Smooth muscle cell (in vitro differentiated cells): ENCODE measurements around the gene GFPT2. TPM values are rescaled to one million over a fixed set of nuclear protein-coding genes. Genes with fewer than 3 reads are reported as not detected.

Experiments used
- DNase-seq: peaks from one replicate; lab custom pipeline; 2025; ENCODE audit not compliant: unreplicated experiment; lab: John Stamatoyannopoulos, UW
- H2AFZ ChIP-seq: fragments of 200-600 bp; sonication (generic); 2 replicates; pipeline ENCODE4 v1.6.0; 2016; ENCODE audit warnings: antibody characterized with exemption, low read depth, mild to moderate bottlenecking
- H3F3A ChIP-seq: fragments of 200-600 bp; sonication (generic); 2 replicates; pipeline ENCODE4 v1.6.0; 2017; ENCODE audit warnings: antibody characterized with exemption, low read depth
- H3K27ac ChIP-seq: fragments of 200-600 bp; sonication (generic); 2 replicates; pipeline ENCODE4 v1.5.1; 2016; ENCODE audit warnings: low read depth, mild to moderate bottlenecking
- H3K27me3 ChIP-seq: fragments of 200-600 bp; sonication (generic); 2 replicates; pipeline ENCODE4 v1.6.1; 2016; ENCODE audit warnings: low read depth, mild to moderate bottlenecking
- H3K36me3 ChIP-seq: fragments of 200-600 bp; sonication (generic); 2 replicates; pipeline ENCODE4 v1.5.1; 2016; ENCODE audit warnings: low read depth
- H3K4me1 ChIP-seq: fragments of 200-600 bp; sonication (generic); 2 replicates; pipeline ENCODE4 v1.5.1; 2016; ENCODE audit warnings: low read depth
- H3K4me2 ChIP-seq: fragments of 200-600 bp; sonication (generic); 2 replicates; pipeline ENCODE4 v1.6.0; 2016; ENCODE audit warnings: mild to moderate bottlenecking
- H3K4me3 ChIP-seq: fragments of 200-600 bp; sonication (generic); 2 replicates; pipeline ENCODE4 v1.5.1; 2016; ENCODE audit warnings: mild to moderate bottlenecking
- H3K79me2 ChIP-seq: fragments of 200-600 bp; sonication (generic); 2 replicates; pipeline ENCODE4 v1.6.0; 2016; ENCODE audit warnings: low read depth, mild to moderate bottlenecking
- H3K9ac ChIP-seq: fragments of 200-600 bp; sonication (generic); 2 replicates; pipeline ENCODE4 v1.6.0; 2016; ENCODE audit warnings: low read depth
- H3K9me3 ChIP-seq: fragments of 200-600 bp; sonication (generic); replicated peaks from 2 replicates; pipeline ENCODE4 v1.5.1; 2016; ENCODE audit warnings: low read depth
- H4K20me1 ChIP-seq: fragments of 200-600 bp; sonication (generic); 2 replicates; pipeline ENCODE4 v1.6.0; 2016; ENCODE audit warnings: low read depth
- WGBS: methylation state at CpG from one replicate; pipeline ENCODE4 v1.1.7; 2016; ENCODE audit warnings: low lambda C conversion rate; 5-methylcytosine and 5-hydroxymethylcytosine counted together
- polyA plus RNA-seq: library from polyadenylated mRNA; unstranded; fragments of >200 nt; fragmentation: Nextera tagmentation; extraction: Ambion mirVana; gene quantifications from 2 replicates; pipeline ENCODE4 v1.2.1, GENCODE V29; 2016
- total RNA-seq: library from RNA; depleted of rRNA; stranded (reverse); fragments of >200 nt; gene quantifications from 2 replicates; pipeline ENCODE4 v1.2.3, GENCODE V29; 2014
- TF ChIP-seq, protein P1 (sequence below): fragments of 200-600 bp; sonication (generic); IDR thresholded peaks from 2 replicates; pipeline ENCODE4 v1.5.1; 2017; ENCODE audit warnings: borderline replicate concordance, mild to moderate bottlenecking, antibody characterized with exemption; ENCODE audit not compliant: insufficient read depth, poor library complexity, severe bottlenecking

The GFPT2 gene
- total and polyA plus RNA-seq, 2 experiments from 2014 or later = 137 to 243 TPM

DNA sequence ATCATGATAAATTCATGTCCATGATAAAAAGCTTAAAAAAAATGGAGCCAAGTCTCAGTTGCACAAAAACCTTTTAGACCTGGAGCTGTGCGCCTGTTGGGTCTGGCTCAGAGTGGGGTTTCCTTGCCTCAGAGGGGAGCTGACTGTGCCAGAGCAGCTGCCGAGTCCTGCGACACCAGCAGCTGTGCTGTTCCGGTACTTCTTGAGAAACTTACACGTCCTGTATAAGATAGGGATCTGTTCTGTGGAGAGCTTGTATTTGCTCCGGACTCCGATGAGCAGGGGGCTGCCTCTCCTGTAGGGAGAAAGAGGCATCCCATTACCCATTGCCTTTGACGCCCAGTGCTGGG lies 28.6 kb downstream of the GFPT2 start:
- H3K27me3 ChIP-seq = no peaks in the 10 kb centered on the region
- H3K4me2 ChIP-seq = no peak overlapping the region
- 84% methylated on average over 8 of the region's 8 CpGs for WGBS
- no peak overlapping the region for H2AFZ ChIP-seq
- no peaks in the 10 kb centered on the region for H3K9me3 ChIP-seq
- peaks cover 21% of the 10 kb centered on the region for H3K79me2 ChIP-seq
- no peaks in the 10 kb centered on the region for H4K20me1 ChIP-seq
- peaks cover 14% of the 10 kb centered on the region for H3K36me3 ChIP-seq
- no peak overlapping the region for H3K9ac ChIP-seq
- H3K4me1 ChIP-seq = no peaks in the 10 kb centered on the region
- no peak overlapping the region for H3K4me3 ChIP-seq
- no peak overlapping the region for H3K27ac ChIP-seq
- TF ChIP-seq, protein P1, sequence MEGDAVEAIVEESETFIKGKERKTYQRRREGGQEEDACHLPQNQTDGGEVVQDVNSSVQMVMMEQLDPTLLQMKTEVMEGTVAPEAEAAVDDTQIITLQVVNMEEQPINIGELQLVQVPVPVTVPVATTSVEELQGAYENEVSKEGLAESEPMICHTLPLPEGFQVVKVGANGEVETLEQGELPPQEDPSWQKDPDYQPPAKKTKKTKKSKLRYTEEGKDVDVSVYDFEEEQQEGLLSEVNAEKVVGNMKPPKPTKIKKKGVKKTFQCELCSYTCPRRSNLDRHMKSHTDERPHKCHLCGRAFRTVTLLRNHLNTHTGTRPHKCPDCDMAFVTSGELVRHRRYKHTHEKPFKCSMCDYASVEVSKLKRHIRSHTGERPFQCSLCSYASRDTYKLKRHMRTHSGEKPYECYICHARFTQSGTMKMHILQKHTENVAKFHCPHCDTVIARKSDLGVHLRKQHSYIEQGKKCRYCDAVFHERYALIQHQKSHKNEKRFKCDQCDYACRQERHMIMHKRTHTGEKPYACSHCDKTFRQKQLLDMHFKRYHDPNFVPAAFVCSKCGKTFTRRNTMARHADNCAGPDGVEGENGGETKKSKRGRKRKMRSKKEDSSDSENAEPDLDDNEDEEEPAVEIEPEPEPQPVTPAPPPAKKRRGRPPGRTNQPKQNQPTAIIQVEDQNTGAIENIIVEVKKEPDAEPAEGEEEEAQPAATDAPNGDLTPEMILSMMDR = no peak
- peaks cover 4% of the 10 kb centered on the region for H3F3A ChIP-seq
- DNase-seq = no peak

DNA sequence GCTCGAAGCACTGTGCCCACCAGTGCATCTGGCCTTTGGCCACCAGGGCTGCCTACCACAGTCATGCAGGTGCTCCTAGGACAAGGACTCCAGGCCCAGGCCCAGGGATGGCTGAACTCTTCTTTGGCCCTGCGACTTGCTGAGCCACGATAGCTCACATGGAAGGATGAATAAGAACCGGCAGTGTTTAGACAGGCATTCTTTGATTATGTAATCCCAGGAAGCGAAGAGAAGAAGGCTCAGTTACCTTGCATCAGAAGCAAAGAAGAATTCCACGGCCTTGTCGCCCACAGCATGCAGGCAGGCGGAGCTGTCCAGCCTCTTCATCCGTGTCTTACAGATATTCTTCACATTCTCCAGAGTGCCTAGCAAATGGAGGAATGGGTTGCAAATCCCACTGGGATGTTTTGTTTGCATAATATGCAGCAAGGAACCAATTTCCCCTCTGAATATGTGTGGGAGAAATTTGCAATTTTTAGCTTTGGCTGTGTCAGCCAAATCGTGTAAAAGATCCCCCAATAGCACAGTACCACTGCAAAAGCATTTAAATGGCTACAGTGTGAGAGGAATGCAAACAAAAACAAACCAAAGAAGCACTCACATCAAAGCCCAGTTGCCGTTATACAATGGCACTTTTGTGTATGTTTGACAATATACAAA lies 29.1 kb downstream of the GFPT2 start:
- TF ChIP-seq, protein P1 = no peak
- Histone ChIP-seq H3K4me1 (no peaks in the 10 kb centered on the region), H3K79me2 (peaks cover 17% of the 10 kb centered on the region), H3K4me3 (no peak overlapping the region), H3K27ac (no peak overlapping the region), H2AFZ (no peak overlapping the region), H4K20me1 (no peaks in the 10 kb centered on the region), H3K9me3 (no peaks in the 10 kb centered on the region), H3F3A (peaks cover 3% of the 10 kb centered on the region), H3K4me2 (no peak overlapping the region), H3K36me3 (peaks cover 14% of the 10 kb centered on the region), H3K9ac (no peak overlapping the region), H3K27me3 (no peaks in the 10 kb centered on the region)
- WGBS = 68% methylated on average over 11 of the region's 11 CpGs
- no peak for DNase-seq

DNA sequence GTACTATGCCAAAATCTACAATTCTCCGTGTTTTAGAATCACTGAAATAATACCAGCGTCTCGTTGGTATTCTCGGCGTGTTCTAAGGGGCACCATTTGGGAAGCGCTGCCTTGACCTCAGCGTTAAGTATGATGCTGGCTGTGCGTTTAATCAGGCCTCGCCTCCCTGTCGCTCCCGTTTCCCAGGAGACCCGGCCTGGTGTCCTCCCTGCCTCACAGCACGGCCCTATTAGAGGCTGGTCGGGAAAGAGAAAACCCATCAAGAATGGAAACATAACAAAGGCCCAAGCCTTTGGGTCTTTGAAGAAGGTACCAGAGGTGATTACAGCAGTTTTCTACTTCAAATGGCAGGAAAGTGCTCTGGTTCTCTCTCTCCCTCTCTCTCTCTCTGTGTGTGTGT lies 30.0 kb downstream of the GFPT2 start:
- WGBS = 93% methylated on average over 14 of the region's 14 CpGs
- no peak overlapping the region for H2AFZ ChIP-seq
- H3K4me2 ChIP-seq = no peak overlapping the region
- TF ChIP-seq, protein P1 = no peak
- H4K20me1 ChIP-seq = no peaks in the 10 kb centered on the region
- H3K9ac ChIP-seq = no peak overlapping the region
- no peak for DNase-seq
- no peaks in the 10 kb centered on the region for H3F3A ChIP-seq
- no peaks in the 10 kb centered on the region for H3K4me1 ChIP-seq
- H3K27ac ChIP-seq = no peak overlapping the region
- peaks cover 14% of the 10 kb centered on the region for H3K36me3 ChIP-seq
- H3K79me2 ChIP-seq = peaks cover 9% of the 10 kb centered on the region
- H3K4me3 ChIP-seq = no peak overlapping the region
- no peaks in the 10 kb centered on the region for H3K27me3 ChIP-seq
- no peaks in the 10 kb centered on the region for H3K9me3 ChIP-seq

DNA sequence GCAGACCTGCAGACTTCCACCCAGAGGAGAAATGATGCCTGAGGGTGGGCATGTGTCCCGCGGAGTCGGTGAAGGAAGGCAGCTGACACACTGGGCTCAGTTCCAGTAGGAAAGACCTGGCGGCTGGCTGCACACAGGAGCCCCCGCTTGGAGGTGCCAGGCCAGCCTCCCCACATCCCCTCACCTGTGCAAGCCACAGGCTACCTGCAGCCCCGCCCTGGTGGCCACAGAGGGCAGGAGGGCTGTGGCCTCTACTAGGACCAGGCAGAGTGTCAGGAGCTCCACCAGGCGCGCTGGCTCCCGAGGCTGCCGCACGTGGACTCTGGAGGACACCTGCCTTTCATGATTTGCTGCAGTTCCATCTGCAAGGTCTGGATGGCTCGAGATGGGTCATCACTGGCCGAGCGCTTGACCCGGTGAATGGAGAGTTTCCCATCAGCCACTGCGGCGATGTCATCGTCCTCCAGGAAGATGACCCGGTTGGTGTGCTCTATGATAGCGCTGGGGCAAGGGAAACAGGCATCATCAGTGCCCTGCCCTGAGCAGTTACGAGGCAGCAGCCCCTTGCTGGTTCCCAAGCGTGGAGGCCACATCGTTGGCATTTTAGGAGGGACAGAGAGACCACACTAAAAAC lies 34.6 kb downstream of the GFPT2 start:
- Histone ChIP-seq H2AFZ (no peak overlapping the region), H3K79me2 (peaks cover 3% of the 10 kb centered on the region), H3K9ac (no peak overlapping the region), H3K4me2 (no peak overlapping the region), H4K20me1 (no peaks in the 10 kb centered on the region), H3K27me3 (no peaks in the 10 kb centered on the region), H3K27ac (no peak overlapping the region), H3K4me3 (no peak overlapping the region), H3K9me3 (no peaks in the 10 kb centered on the region), H3K36me3 (peaks cover 10% of the 10 kb centered on the region), H3K4me1 (no peaks in the 10 kb centered on the region), H3F3A (peaks cover 8% of the 10 kb centered on the region)
- TF ChIP-seq, protein P1 = no peak
- 98% methylated on average over 23 of the region's 23 CpGs for WGBS
- no peak for DNase-seq
